HepG2 (cell line): ENCODE measurements around the gene RPS6KA5. TPM values are rescaled to one million over a fixed set of nuclear protein-coding genes. Genes with fewer than 3 reads are reported as not detected.

Experiments used
- ATAC-seq: fragments of 200-7000 bp; cut with Tn5 transposase; 3 replicates; pipeline ENCODE4 v1.9.1; 2020; ENCODE audit warnings: mild to moderate bottlenecking, moderate library complexity
- BruUV-seq: library from RNA; stranded (reverse); fragments of 400-500 nt; replicated peaks from 2 replicates; lab custom pipeline; 2021; lab: Mats Ljungman, UMichigan
- CTCF ChIA-PET: fragments of 300-600 bp; formaldehyde crosslinking; extraction: SDS; loops from one replicate; lab custom pipeline; 2021; ENCODE audit warnings: low total read pairs, inconsistent platforms, low intra/inter-chr PET ratio; lab: Yijun Ruan, JAX
- POLR2A ChIA-PET: fragments of 350-600 bp; sonication (Branson Sonifier 250); formaldehyde crosslinking; loops from one replicate; lab custom pipeline; 2020; ENCODE audit warnings: antibody characterized with exemption, inconsistent platforms; lab: Yijun Ruan, JAX
- DNase-seq: peaks from one replicate; pipeline ENCODE4 v3.0.0-alpha.2; 2015; ENCODE audit warnings: low spot score
- FAIRE-seq: peaks from 3 replicates; lab custom pipeline; 2011; peaks lifted over from hg19 to GRCh38; lab: Jason Lieb, UNC
- H2AFZ ChIP-seq: one replicate; pipeline ENCODE4 v1.6.1; 2011; ENCODE audit warnings: low read length, inconsistent platforms
- H3K27ac ChIP-seq: fragments of 300-600 bp; 3 replicates; pipeline ENCODE4 v1.8.0; 2011; ENCODE audit warnings: mixed run types, mild to moderate bottlenecking, mixed read lengths, low read length, inconsistent platforms; ENCODE audit not compliant: insufficient read depth; ENCODE audit errors: extremely low read length
- H3K27me3 ChIP-seq, 2 experiments: fragments of 200-600 bp in 1 of 2; 2 replicates in 1 of 2; 3 replicates in 1 of 2; pipeline versions ENCODE4 v1.6.0 to v1.8.0; 2011; ENCODE audit warnings: low read length in 2 of 2, mild to moderate bottlenecking in 2 of 2, moderate library complexity in 2 of 2, inconsistent platforms in 1 of 2; ENCODE audit not compliant: insufficient read depth in 2 of 2, control insufficient read depth in 1 of 2
- H3K36me3 ChIP-seq, 2 experiments: fragments of 200-600 bp in 1 of 2; replicated peaks in 1 of 2; 2 replicates in 1 of 2; 3 replicates in 1 of 2; pipeline versions ENCODE4 v1.5.1 to v1.8.0; 2011; ENCODE audit warnings: low read length in 2 of 2, inconsistent platforms in 1 of 2; ENCODE audit not compliant: insufficient read depth in 2 of 2, control insufficient read depth in 1 of 2
- H3K4me1 ChIP-seq: 2 replicates; pipeline ENCODE4 v1.5.1; 2012; ENCODE audit warnings: low read length, inconsistent platforms; ENCODE audit not compliant: insufficient read depth
- H3K4me2 ChIP-seq: 2 replicates; pipeline ENCODE4 v1.6.0; 2011; ENCODE audit warnings: low read depth, low read length, inconsistent platforms
- H3K4me3 ChIP-seq, 3 experiments: fragments of 200-600 bp in 1 of 3; sonication (generic), shearing (Covaris generic) in 1 of 3; replicated peaks in 1 of 3; 2 replicates each; pipeline ENCODE4 v1.5.1; 2011 to 2016; ENCODE audit warnings: low read length in 3 of 3, inconsistent platforms in 2 of 3, low read depth in 2 of 3, mild to moderate bottlenecking in 2 of 3, control low read depth in 1 of 3, mixed read lengths in 1 of 3; ENCODE audit not compliant: insufficient read depth in 1 of 3
- H3K79me2 ChIP-seq: one replicate; pipeline ENCODE4 v1.6.1; 2011; ENCODE audit warnings: low read length, inconsistent platforms; ENCODE audit not compliant: insufficient read depth
- H3K9ac ChIP-seq: 2 replicates; pipeline ENCODE4 v1.6.0; 2011; ENCODE audit warnings: mild to moderate bottlenecking, low read depth, low read length, inconsistent platforms; ENCODE audit not compliant: insufficient read depth
- H3K9me3 ChIP-seq: 2 replicates; pipeline ENCODE4 v1.5.1; 2012; ENCODE audit warnings: mild to moderate bottlenecking, low read length
- H4K20me1 ChIP-seq: 2 replicates; pipeline ENCODE4 v1.6.0; 2011; ENCODE audit warnings: inconsistent platforms, mild to moderate bottlenecking, low read length, moderate library complexity; ENCODE audit not compliant: insufficient read depth
- MXD3 ChIP-seq: IDR thresholded peaks from 2 replicates; pipeline ENCODE4 v1.6.1; 2016; ENCODE audit warnings: mild to moderate bottlenecking, missing biosample characterization, missing genetic modification reagents
- NR2F1 ChIP-seq, 2 experiments: fragments of 450-650 bp in 1 of 2; formaldehyde crosslinking in 1 of 2; IDR thresholded peaks; 2 replicates each; pipeline versions ENCODE4 v1.5.0 to v1.6.1; 2016 to 2020; ENCODE audit warnings: mild to moderate bottlenecking in 1 of 2, missing compliant biosample characterization in 1 of 2, missing genetic modification reagents in 1 of 2, moderate library complexity in 1 of 2
- THAP7 ChIP-seq: sonication (generic); formaldehyde crosslinking; IDR thresholded peaks from 2 replicates; pipeline ENCODE4 v1.8.1; 2023; ENCODE audit warnings: mild to moderate bottlenecking, missing genetic modification reagents
- UBTF ChIP-seq: sonication (generic); formaldehyde crosslinking; IDR thresholded peaks from 2 replicates; pipeline ENCODE4 v1.4.0; 2020; ENCODE audit warnings: mild to moderate bottlenecking, missing genetic modification reagents
- ZBTB20 ChIP-seq: sonication (generic); formaldehyde crosslinking; IDR thresholded peaks from 2 replicates; pipeline ENCODE4 v1.8.1; 2023; ENCODE audit warnings: missing genetic modification reagents, low read depth, mild to moderate bottlenecking, borderline replicate concordance
- ZBTB40 ChIP-seq, 2 experiments: fragments of 450-650 bp in 1 of 2; sonication (generic) in 1 of 2; formaldehyde crosslinking in 1 of 2; IDR thresholded peaks; 2 replicates each; pipeline versions ENCODE4 v1.6.1 to v1.8.0; 2016 to 2022; ENCODE audit warnings: antibody characterized with exemption in 1 of 2, mild to moderate bottlenecking in 1 of 2, missing genetic modification reagents in 1 of 2
- ZNF766 ChIP-seq: sonication (generic); formaldehyde crosslinking; IDR thresholded peaks from 2 replicates; pipeline ENCODE4 v1.5.0; 2020; ENCODE audit warnings: missing genetic modification reagents, borderline replicate concordance
- WGBS: methylation state at CpG from one replicate; pipeline ENCODE4 v1.1.6; 2017; ENCODE audit warnings: low lambda C conversion rate; 5-methylcytosine and 5-hydroxymethylcytosine counted together
- in situ Hi-C: cut with HindIII; loops from 2 replicates; pipeline ENCODE4 v1.10.0; 2017; ENCODE audit warnings: low pct_unique_long_range_greater_than_20kb; ENCODE audit not compliant: extremely low pct_ligation_motif_present
- intact Hi-C: fragments of 100-400 bp; cut with micrococcal nuclease; formaldehyde crosslinking; loops from one replicate; pipeline ENCODE4 v1.10.0; 2022; ENCODE audit not compliant: unreplicated experiment
- polyA plus RNA-seq, 8 experiments: library from polyadenylated mRNA; depleted of rRNA in 3 of 8; stranded (reverse) in 7 of 8; unstranded in 1 of 8; fragments of >200 nt; fragmentation: Illumina TruSeq in 4 of 8; extraction: Trizol in 4 of 8; gene quantifications; 2 replicates each; pipeline versions ENCODE4 v1.2.1 to v1.2.3, GENCODE V29; 2011 to 2016; ENCODE audit warnings: low read depth in 4 of 8, missing spikeins in 1 of 8, mixed read lengths in 1 of 8; ENCODE audit not compliant: insufficient read depth in 1 of 8
- total RNA-seq, 5 experiments: library from RNA; depleted of rRNA; stranded (reverse); fragments of >200 nt; fragmentation: Illumina TruSeq; extraction: Trizol; gene quantifications; 2 replicates each; pipeline ENCODE4 v1.2.3, GENCODE V29; 2016; ENCODE audit warnings: low read depth in 1 of 5

The RPS6KA5 gene
- total and polyA plus RNA-seq, 2 of the 13 experiments (the other 11 are each of a cell fraction or from before 2014, with no cell fraction given): 0.50 to 0.58 TPM

- TF ChIP-seq ZBTB20: no peak
- peak; percentile 31; the same call in 1 of the 2 replicates for TF ChIP-seq UBTF (CRISPR knock-in tag)
- no peak for TF ChIP-seq THAP7
These were observed 244.4 kb downstream of the RPS6KA5 start, which contains the start of gene TTC7B (continued) for GRCh38 chr14:90815822-90816662.

- H3K9me3 ChIP-seq: no peaks in the 10 kb centered on the region
- H3K9ac ChIP-seq: peak overlapping the region; percentile 46; the same call in 1 of the 2 replicates
- FAIRE-seq (no peak), DNase-seq (no peak), ATAC-seq (no peak)
- peak overlapping the region; percentile 64 for H3K4me2 ChIP-seq
- ChIA-PET CTCF (no interaction called here), POLR2A (no interaction called here)
- intact Hi-C loops: no loop called here
- H3K4me3 ChIP-seq: peak overlapping the region; percentile 35 to 65 (median 59); a peak in 4 of 6 replicates
- H2AFZ ChIP-seq: peak overlapping the region; percentile 60
- no TSS peak for BruUV-seq
- in situ Hi-C loops: no loop called here
- H4K20me1 ChIP-seq: no peaks in the 10 kb centered on the region
- H3K36me3 ChIP-seq: no peaks in the 10 kb centered on the region
- H3K79me2 ChIP-seq: no peaks in the 10 kb centered on the region
- peaks cover 30% of the 10 kb centered on the region for H3K4me1 ChIP-seq
- peaks cover 1 to 20% of the 10 kb centered on the region in 2 experiments for H3K27me3 ChIP-seq
- TF ChIP-seq ZBTB40 (IDR thresholded peaks at IDR 0.05): no peak
- no peak for TF ChIP-seq ZBTB40 (CRISPR knock-in tag; IDR thresholded peaks at IDR 0.05)
- no peak for TF ChIP-seq MXD3 (CRISPR knock-in tag)
- TF ChIP-seq NR2F1 (CRISPR knock-in tag; IDR thresholded peaks at IDR 0.05): no peak
- no peak for TF ChIP-seq ZNF766 (CRISPR knock-in tag)
- WGBS: 27% methylated on average over 5 of the region's 5 CpGs
- no peak overlapping the region for H3K27ac ChIP-seq
These were observed 244.9 kb downstream of the RPS6KA5 start for GRCh38 chr14:90815572-90815821.
